ENCODE measurements around the gene SMURF1.

Gene SMURF1

GRCh38 chr7:99139036-99139435, 4.9 kb downstream of the SMURF1 start:
- Histone ChIP-seq H4K8ac (ENCODE audit: low read depth, low read length) (no peak overlapping the region), H3K9me3 (replicated peaks in 1 of 2; ENCODE audit: control insufficient read depth in 2 of 2, insufficient read depth in 1 of 2, low read depth in 1 of 2, low read length in 2 of 2) (no peaks in the 10 kb centered on the region), H3K79me1 (ENCODE audit: low read depth, low read length) (peaks cover 3% of the 10 kb centered on the region), H3K36me3 (replicated peaks in 1 of 2; ENCODE audit: control insufficient read depth in 2 of 2, insufficient read depth in 2 of 2, low read length in 2 of 2) (peaks cover 0 to 9% of the 10 kb centered on the region in 2 donors), H3K9ac (ENCODE audit: low read depth, low read length, poor library complexity) (no peak overlapping the region), H2AFZ (ENCODE audit: low read length) (no peak overlapping the region), H2AK5ac (ENCODE audit: low read depth, low read length) (no peak overlapping the region), H2BK120ac (ENCODE audit: low read depth, low read length) (no peak overlapping the region), H2BK12ac (ENCODE audit: low read length) (no peak overlapping the region), H3K4me3 (ENCODE audit: low read length in 2 of 2) (no peak overlapping the region), H4K91ac (ENCODE audit: low read depth, low read length, poor library complexity) (no peak overlapping the region), H3K23ac (ENCODE audit: low read depth, low read length, poor library complexity) (no peak overlapping the region), H2BK15ac (ENCODE audit: low read length) (no peak overlapping the region), H2BK5ac (ENCODE audit: low read length) (no peak overlapping the region), H3K27me3 (ENCODE audit: control insufficient read depth in 3 of 3, insufficient read depth in 3 of 3, low read depth in 1 of 3, low read length in 3 of 3) (no peaks in the 10 kb centered on the region), H3K4me1 (ENCODE audit: control insufficient read depth in 2 of 2, insufficient read depth in 1 of 2, low read depth in 1 of 2, low read length in 2 of 2) (peaks cover 10 to 19% of the 10 kb centered on the region in 2 donors), H3K14ac (ENCODE audit: low read length) (no peak overlapping the region), H3K27ac (replicated peaks; ENCODE audit: low read length) (no peak overlapping the region), H3K4ac (ENCODE audit: low read length) (no peak overlapping the region), H3K4me2 (ENCODE audit: insufficient read depth, low read length, poor library complexity, severe bottlenecking) (no peak overlapping the region), H3K18ac (ENCODE audit: low read length) (no peak overlapping the region)
- no peak for DNase-seq (ENCODE audit: low spot score)

- H4K91ac ChIP-seq (ENCODE audit: low read depth, low read length, poor library complexity) = no peak overlapping the region
- H3K23ac ChIP-seq (ENCODE audit: low read depth, low read length, poor library complexity) = no peak overlapping the region
- peak overlapping the region; percentile 3 for H2AFZ ChIP-seq (ENCODE audit: low read length)
- H3K4ac ChIP-seq (ENCODE audit: low read length) = no peak overlapping the region
- no CpG with 5 or more reads among the region's 10 CpGs for WGBS, 2 donors (ENCODE audit: extremely low coverage in 2 of 2, insufficient read length in 2 of 2, insufficient replicate concordance in 1 of 2)
- H4K8ac ChIP-seq (ENCODE audit: low read depth, low read length) = no peak overlapping the region
- no peaks in the 10 kb centered on the region for H3K27me3 ChIP-seq (ENCODE audit: control insufficient read depth in 3 of 3, insufficient read depth in 3 of 3, low read depth in 1 of 3, low read length in 3 of 3)
- no peak overlapping the region for H3K18ac ChIP-seq (ENCODE audit: low read length)
- peak overlapping the region; percentile 72 for H3K27ac ChIP-seq (replicated peaks; ENCODE audit: low read length)
- no peak overlapping the region for H2BK15ac ChIP-seq (ENCODE audit: low read length)
- no peak overlapping the region for H2BK5ac ChIP-seq (ENCODE audit: low read length)
- peaks cover 10 to 19% of the 10 kb centered on the region in 2 donors for H3K4me1 ChIP-seq (ENCODE audit: control insufficient read depth in 2 of 2, insufficient read depth in 1 of 2, low read depth in 1 of 2, low read length in 2 of 2)
- H3K79me1 ChIP-seq (ENCODE audit: low read depth, low read length) = peaks cover 3% of the 10 kb centered on the region
- no peak overlapping the region for H3K9ac ChIP-seq (ENCODE audit: low read depth, low read length, poor library complexity)
- peaks cover 0 to 9% of the 10 kb centered on the region in 2 donors for H3K36me3 ChIP-seq (replicated peaks in 1 of 2; ENCODE audit: control insufficient read depth in 2 of 2, insufficient read depth in 2 of 2, low read length in 2 of 2)
- H2BK120ac ChIP-seq (ENCODE audit: low read depth, low read length) = no peak overlapping the region
- peaks cover 0 to 2% of the 10 kb centered on the region in 2 donors for H3K9me3 ChIP-seq (replicated peaks in 1 of 2; ENCODE audit: control insufficient read depth in 2 of 2, insufficient read depth in 1 of 2, low read depth in 1 of 2, low read length in 2 of 2)
- peak; percentile 70 for DNase-seq (ENCODE audit: low spot score)
- H3K14ac ChIP-seq (ENCODE audit: low read length) = no peak overlapping the region
- H2BK12ac ChIP-seq (ENCODE audit: low read length) = no peak overlapping the region
- H3K4me2 ChIP-seq (ENCODE audit: insufficient read depth, low read length, poor library complexity, severe bottlenecking) = peak overlapping the region; percentile 23
- no peak overlapping the region for H2AK5ac ChIP-seq (ENCODE audit: low read depth, low read length)
- peak overlapping the region in 1 of 2 donors; percentile 14 for H3K4me3 ChIP-seq (ENCODE audit: low read length in 2 of 2)
These were observed 6.3 kb downstream of the SMURF1 start for GRCh38 chr7:99137411-99138180.

DNA sequence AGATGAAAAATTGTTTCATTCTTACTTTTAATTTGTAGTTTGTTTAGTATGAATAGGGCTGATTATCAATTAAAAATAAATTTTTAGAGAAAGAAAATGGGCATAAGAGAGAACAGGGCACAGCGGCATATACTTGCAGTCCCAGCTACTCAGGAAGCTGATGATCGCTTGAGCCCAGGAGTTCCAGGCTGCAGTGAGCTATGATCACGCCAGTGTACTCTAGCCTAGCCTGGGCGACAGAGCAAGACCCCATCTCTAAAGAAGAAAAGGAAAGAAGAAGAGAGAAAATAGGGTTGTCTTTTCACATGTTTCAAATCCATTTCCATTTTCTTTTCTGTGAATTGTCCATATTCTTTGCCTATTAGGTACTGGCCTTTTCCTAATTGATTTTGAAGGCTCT, 8.0 kb downstream of the SMURF1 start:
- Histone ChIP-seq H3K4me3 (ENCODE audit: low read length in 2 of 2) (no peak overlapping the region), H3K79me1 (ENCODE audit: low read depth, low read length) (peaks cover 10% of the 10 kb centered on the region), H2BK5ac (ENCODE audit: low read length) (no peak overlapping the region), H3K9ac (ENCODE audit: low read depth, low read length, poor library complexity) (no peak overlapping the region), H3K23ac (ENCODE audit: low read depth, low read length, poor library complexity) (no peak overlapping the region), H3K14ac (ENCODE audit: low read length) (no peak overlapping the region), H2BK12ac (ENCODE audit: low read length) (no peak overlapping the region), H3K36me3 (replicated peaks in 1 of 2; ENCODE audit: control insufficient read depth in 2 of 2, insufficient read depth in 2 of 2, low read length in 2 of 2) (no peaks in the 10 kb centered on the region), H3K18ac (ENCODE audit: low read length) (no peak overlapping the region), H3K27me3 (ENCODE audit: control insufficient read depth in 3 of 3, insufficient read depth in 3 of 3, low read depth in 1 of 3, low read length in 3 of 3) (no peaks in the 10 kb centered on the region), H2AK5ac (ENCODE audit: low read depth, low read length) (no peak overlapping the region), H2BK120ac (ENCODE audit: low read depth, low read length) (no peak overlapping the region), H3K9me3 (replicated peaks in 1 of 2; ENCODE audit: control insufficient read depth in 2 of 2, insufficient read depth in 1 of 2, low read depth in 1 of 2, low read length in 2 of 2) (peaks cover 0 to 2% of the 10 kb centered on the region in 2 donors), H3K4me2 (ENCODE audit: insufficient read depth, low read length, poor library complexity, severe bottlenecking) (no peak overlapping the region), H4K91ac (ENCODE audit: low read depth, low read length, poor library complexity) (no peak overlapping the region), H3K27ac (replicated peaks; ENCODE audit: low read length) (no peak overlapping the region), H3K4me1 (ENCODE audit: control insufficient read depth in 2 of 2, insufficient read depth in 1 of 2, low read depth in 1 of 2, low read length in 2 of 2) (peaks cover 11 to 13% of the 10 kb centered on the region in 2 donors), H2AFZ (ENCODE audit: low read length) (no peak overlapping the region), H3K4ac (ENCODE audit: low read length) (no peak overlapping the region), H2BK15ac (ENCODE audit: low read length) (no peak overlapping the region), H4K8ac (ENCODE audit: low read depth, low read length) (no peak overlapping the region)
- WGBS, 2 donors (ENCODE audit: extremely low coverage in 2 of 2, insufficient read length in 2 of 2, insufficient replicate concordance in 1 of 2) = no CpG with 5 or more reads among the region's 4 CpGs
- DNase-seq (ENCODE audit: low spot score) = no peak

- H2BK12ac ChIP-seq (ENCODE audit: low read length) = no peak overlapping the region
- no peak for DNase-seq (ENCODE audit: low spot score)
- no peak overlapping the region for H3K4ac ChIP-seq (ENCODE audit: low read length)
- H2BK120ac ChIP-seq (ENCODE audit: low read depth, low read length) = no peak overlapping the region
- peaks cover 14% of the 10 kb centered on the region for H3K79me1 ChIP-seq (ENCODE audit: low read depth, low read length)
- no peak overlapping the region for H3K14ac ChIP-seq (ENCODE audit: low read length)
- H3K4me2 ChIP-seq (ENCODE audit: insufficient read depth, low read length, poor library complexity, severe bottlenecking) = no peak overlapping the region
- no peak overlapping the region for H3K9ac ChIP-seq (ENCODE audit: low read depth, low read length, poor library complexity)
- H3K4me3 ChIP-seq (ENCODE audit: low read length in 2 of 2) = no peak overlapping the region
- no peak overlapping the region for H3K18ac ChIP-seq (ENCODE audit: low read length)
- H3K27ac ChIP-seq (replicated peaks; ENCODE audit: low read length) = no peak overlapping the region
- no peak overlapping the region for H4K8ac ChIP-seq (ENCODE audit: low read depth, low read length)
- H4K91ac ChIP-seq (ENCODE audit: low read depth, low read length, poor library complexity) = no peak overlapping the region
- H2BK15ac ChIP-seq (ENCODE audit: low read length) = no peak overlapping the region
- peaks cover 0 to 2% of the 10 kb centered on the region in 2 donors for H3K9me3 ChIP-seq (replicated peaks in 1 of 2; ENCODE audit: control insufficient read depth in 2 of 2, insufficient read depth in 1 of 2, low read depth in 1 of 2, low read length in 2 of 2)
- H3K23ac ChIP-seq (ENCODE audit: low read depth, low read length, poor library complexity) = no peak overlapping the region
- no CpG with 5 or more reads among the region's 9 CpGs for WGBS, 2 donors (ENCODE audit: extremely low coverage in 2 of 2, insufficient read length in 2 of 2, insufficient replicate concordance in 1 of 2)
- peaks cover 8 to 11% of the 10 kb centered on the region in 2 donors for H3K4me1 ChIP-seq (ENCODE audit: control insufficient read depth in 2 of 2, insufficient read depth in 1 of 2, low read depth in 1 of 2, low read length in 2 of 2)
- H3K36me3 ChIP-seq (replicated peaks in 1 of 2; ENCODE audit: control insufficient read depth in 2 of 2, insufficient read depth in 2 of 2, low read length in 2 of 2) = no peaks in the 10 kb centered on the region
- H3K27me3 ChIP-seq (ENCODE audit: control insufficient read depth in 3 of 3, insufficient read depth in 3 of 3, low read depth in 1 of 3, low read length in 3 of 3) = no peaks in the 10 kb centered on the region
- no peak overlapping the region for H2AK5ac ChIP-seq (ENCODE audit: low read depth, low read length)
- H2AFZ ChIP-seq (ENCODE audit: low read length) = no peak overlapping the region
- no peak overlapping the region for H2BK5ac ChIP-seq (ENCODE audit: low read length)
These were observed 9.9 kb downstream of the SMURF1 start for GRCh38 chr7:99133766-99134564.
